NCI-H82 treated with DMSO at 0.1 percent for 48 hours (cell line): ENCODE results near the gene BDH1.
"Not testable (repeated sequence)": the region's sequence is repeated elsewhere in the genome, so short reads cannot be mapped to it uniquely, and the experiment has no call there.

Experiments used
- DNase-seq: peaks from one replicate; lab custom pipeline; 2025; ENCODE audit not compliant: unreplicated experiment; lab: John Stamatoyannopoulos, UW

The BDH1 gene

DNA sequence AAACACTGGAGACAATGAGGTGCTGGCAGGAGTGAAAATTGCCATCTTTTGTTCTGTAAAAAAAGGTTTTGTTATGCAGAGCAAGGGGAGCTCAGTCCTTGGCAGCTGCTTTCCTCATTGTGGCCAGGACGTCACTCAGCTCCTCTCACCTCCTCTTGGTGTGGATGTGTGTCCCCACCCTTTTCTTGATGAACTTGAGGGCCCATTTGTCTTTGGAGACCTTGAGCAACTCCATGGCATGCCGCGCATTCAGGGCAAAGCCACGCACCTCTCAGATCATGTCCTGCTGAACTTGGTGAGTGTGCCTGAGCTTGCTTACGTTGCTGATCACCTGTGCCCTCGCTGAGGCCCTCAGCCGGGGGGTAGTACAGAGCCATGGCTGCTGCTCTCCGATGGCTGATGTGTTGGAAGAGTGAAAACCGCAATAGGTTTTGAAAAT lies 24.5 kb upstream of the BDH1 start:
- no peak for DNase-seq

DNA sequence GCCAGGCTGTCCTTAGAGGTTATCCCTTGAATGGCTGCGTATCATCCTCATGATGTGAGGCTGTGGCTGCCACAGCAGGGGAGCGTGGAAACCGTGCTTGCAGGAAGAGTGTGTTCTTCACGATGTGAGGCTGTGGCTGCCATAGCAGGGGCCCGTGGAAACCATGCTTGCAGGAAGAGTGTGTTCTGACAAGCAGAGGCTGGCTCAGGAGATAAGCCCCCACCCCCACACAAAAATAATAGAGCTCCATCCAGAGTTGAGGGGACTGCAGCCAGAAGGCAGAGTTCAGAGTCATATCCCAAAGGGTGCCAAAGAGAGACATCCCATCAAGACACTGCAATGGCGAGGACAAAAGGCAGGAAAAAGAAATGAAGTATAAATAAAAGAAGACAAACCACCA lies 22.6 kb upstream of the BDH1 start:
- DNase-seq, result no peak

DNA sequence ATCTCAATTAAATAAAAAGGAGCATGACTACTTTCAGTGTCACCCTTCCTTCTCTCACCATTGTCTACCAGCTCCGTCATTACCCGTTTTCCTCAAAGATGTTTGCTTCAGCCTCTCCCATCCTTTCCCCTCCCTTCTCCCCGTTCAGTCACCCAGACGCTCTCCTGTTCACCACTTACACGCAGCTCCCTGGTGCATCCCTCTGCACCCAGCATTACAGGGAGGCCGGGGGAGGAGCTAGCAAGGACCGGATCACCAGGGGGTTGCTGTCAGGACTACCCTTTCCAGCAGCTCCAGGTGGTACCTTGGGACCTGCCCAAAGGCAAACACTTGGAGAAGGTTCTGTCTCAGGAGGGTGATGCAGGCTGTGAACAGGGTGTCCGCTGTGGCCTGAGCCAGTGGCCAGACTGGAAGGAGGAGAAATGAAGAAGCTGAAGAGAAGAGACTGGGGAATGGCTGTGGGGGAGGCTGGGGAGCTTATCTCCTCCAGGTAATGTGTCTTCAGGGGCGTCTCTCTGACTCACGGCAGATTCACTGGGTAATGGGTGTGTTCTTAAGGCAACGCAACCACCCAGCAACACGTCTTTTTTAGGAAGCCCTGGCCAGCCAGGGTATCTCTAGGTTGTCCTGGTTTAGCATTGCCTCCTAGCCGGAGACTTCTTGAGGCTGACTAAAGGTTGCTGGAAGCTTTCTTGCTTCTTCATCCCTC lies 21.8 kb upstream of the BDH1 start:
- no peak for DNase-seq

DNA sequence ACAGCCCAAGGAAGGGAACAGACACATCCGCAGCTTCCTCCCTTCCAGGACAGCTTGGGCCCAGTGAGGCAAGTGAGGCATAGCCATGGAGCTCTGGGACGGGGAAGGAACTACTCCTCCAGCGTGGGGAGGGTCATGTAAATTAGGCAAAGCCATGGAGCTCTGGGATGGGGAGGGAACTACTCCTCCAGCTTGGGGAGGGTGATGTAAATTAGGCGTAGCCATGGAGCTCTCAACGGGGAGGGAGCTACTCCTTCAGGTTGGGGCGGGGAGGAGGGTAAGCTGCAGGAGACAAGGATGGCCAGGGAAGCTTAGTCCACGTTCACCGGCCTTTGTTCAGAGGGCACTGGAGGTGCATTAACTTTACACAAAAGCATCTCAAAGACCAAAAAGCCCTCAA lies 21.1 kb upstream of the BDH1 start:
- no peak for DNase-seq

DNA sequence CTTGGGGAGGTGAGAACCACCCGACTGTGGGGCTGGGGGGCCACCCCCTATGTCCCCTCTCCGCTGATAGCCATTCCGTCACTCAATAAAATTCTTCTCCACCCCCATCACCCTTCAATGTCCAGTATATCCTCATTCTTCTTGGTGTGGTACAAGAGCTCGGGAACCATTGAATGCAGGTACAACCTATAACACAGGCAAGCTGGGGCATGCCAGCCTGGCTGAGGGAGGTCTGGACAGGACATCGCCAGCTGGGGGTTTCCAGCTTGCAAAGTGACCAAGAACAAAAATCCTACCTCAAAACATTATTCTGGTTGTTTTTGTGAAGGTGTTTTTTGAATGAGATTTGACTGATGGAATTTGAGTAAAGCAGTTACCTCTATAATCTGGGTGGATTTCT lies 19.6 kb upstream of the BDH1 start:
- no peak for DNase-seq

DNA sequence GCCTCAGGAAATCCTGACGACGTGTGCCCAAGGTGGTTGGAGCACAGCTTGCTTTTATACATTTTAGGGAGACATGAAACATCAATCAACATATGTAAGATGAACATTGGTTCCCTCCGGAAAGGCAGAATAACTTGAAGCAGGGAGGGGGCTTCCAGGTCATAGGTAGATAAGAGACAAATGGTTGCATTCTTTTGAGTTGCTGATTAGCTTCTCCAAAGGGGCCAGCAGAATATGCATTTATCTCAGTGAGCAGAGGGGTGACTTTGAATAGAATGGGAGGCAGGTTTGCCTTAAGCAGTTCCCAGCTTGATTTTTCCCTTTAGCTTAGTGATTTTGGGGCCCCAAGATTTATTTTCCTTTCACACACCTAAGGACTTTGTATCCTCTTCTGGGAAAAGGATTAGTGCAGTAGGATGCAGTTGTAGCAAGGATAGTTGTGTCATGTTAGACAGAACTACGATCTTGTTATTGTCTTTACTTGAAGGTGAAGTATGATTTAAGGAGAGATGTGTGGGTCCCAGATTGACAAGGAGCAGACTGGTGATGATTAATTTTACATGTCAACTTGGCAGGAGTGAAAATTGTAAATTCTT lies 18.7 kb upstream of the BDH1 start:
- DNase-seq, result not testable (repeated sequence)

DNA sequence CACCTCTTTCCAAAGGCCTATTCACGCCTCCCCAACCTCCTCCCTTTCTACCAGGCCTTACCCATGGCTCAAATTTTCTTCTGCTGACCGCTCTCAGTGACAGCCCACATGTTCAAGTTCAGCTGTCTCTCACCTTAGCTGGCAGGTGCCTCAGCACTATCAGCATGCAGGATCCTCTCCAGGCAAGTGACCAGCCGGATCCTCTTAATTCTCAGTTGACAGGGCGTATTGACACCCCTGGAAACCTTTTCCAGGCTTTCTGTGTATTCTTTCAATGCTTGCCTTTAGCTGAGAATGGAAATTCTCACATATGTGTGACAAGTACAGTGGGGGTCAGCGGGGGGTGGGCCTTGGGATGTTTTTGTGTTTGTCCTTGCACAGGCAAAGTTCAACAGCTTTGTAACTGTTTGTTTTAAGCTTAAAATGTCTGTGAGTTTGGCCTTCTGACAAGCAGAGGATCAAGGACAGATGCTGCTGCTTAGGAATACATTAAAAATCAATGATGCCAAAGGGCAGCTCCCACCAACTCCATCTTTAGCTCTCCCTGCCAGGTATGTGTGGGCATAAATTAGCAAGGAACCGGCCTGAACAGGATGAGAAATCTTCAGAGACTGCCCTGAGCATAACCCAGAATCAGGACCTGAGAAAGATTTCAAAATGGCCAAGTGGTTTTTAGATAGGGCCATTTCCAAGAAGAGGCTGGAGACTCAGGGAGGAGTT lies 17.4 kb upstream of the BDH1 start:
- DNase-seq, result no peak

DNA sequence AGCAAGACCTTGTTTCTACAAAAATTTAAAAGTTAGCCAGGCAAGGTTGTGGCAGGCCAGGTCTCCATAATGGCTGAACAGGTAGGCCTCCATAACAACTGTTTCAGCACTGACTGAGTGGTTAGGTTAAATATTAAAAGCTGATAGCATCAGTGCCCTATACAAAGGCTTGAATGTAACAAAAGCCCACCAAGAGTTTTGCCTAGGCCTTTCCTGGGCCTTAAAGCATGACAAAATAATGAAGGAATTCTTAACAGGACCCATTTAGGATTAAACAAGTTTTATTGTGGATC lies 16.1 kb upstream of the BDH1 start:
- DNase-seq, result not testable (repeated sequence)

DNA sequence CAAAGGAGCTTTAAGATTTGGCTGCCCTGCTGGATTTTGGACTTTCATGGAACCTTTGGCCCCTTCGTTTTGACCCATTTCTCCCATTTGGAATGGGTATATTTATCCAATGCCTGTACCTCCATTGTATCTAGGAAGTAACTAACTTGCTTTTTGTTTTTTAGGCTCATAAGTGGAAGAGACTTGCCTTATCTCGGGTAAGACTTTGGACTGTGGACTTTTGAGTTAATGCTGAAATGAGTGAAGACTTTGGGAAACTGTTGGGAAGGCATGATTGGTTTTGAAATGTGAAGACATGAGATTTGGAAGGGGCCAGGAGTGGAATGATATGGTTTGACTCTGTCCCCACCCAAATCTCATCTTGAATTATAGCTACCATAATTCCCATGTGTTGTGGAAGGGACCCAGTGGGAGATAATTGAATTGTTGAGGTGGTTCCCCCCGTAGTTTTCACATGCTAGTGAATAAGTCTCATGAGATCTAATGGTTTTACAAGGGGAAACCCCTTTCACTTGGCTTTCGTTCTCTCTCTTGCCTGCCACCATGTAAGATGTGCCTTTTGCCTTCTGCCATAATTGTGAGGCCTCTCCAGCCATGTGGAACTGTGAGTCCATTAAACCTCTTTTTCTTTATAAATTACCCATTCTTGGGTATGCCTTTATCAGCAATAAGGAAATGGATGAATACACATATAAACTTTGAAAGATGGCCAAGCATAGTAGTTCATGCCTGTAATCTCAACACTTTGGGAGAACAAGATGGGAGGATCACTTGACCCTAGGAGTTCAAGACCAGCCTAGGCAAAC lies 15.5 kb upstream of the BDH1 start:
- not testable (repeated sequence) for DNase-seq

DNA sequence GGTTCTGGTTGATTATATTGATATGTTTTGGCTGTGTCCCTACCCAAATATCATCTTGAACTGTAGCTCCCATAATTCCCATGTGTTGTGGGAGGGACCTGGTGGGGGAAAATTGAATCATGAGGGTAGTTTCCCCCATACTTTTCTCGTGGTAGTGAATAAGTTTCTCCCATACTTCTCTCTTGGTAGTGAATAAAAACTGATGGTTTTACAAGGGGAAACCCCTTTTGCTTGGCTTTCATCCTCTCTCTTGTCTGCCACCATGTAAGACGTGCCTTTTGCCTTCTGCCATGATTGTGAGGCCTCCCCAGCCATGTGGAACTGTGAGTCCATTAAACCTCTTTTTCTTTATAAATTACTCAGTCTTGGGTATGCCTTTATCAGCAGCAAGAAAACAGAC lies 13.7 kb upstream of the BDH1 start:
- not testable (repeated sequence) for DNase-seq

DNA sequence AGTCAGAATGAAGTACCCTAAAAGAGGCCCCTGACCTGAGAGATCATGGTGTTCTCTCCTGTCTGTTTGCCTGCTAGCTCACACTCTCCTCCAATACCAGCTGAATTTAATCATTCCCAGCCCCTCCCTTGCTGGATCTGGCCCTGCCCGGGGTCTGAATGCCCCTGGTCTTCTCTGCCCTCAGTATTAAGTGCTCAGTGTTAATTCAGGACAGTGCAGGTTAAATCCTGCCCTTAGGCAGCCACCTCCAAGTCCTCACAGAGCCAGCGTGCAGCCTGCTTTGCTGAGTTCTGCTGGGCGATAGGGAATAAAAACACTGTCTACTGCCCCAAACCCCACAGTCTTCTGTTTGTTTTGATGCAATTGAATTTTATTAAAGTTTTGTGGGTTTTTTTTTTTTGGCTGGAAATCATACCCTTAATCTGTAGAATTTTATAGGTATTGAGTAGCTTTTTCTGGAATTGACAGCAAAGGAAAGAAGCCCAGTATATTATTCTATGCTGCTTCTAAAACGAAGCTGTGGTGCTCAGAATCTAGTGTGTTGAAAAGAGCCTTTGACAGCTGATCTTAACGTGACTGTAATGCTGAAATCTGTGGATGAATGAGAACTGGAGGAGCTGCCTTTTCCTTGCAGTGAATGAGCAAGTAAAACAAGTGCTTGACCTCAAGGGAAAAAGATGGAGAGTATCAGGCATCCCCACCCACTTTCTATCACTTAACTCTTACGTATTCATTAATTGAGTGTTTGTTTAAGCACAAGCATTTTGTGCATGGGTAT lies 12.3 kb upstream of the BDH1 start:
- DNase-seq, result no peak

DNA sequence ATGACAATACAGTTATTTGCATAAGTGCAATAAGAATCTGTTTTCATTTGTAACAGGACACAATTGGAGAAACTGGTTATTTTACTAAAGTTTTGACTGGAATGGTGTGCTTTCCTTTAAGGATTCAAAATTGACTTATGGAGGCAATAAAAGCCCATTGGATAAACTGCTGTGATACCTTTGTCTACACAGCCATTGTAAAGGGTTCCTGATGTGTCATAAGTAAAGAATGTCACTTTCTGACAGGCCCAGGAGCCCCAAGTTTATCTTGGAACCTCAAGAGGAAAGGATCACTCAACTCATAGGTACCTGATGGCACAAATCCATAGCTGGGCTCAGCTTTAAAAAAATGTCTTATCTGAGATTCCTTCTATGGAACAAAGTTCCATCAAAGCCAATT lies 10.4 kb upstream of the BDH1 start:
- DNase-seq, result not testable (repeated sequence)

DNA sequence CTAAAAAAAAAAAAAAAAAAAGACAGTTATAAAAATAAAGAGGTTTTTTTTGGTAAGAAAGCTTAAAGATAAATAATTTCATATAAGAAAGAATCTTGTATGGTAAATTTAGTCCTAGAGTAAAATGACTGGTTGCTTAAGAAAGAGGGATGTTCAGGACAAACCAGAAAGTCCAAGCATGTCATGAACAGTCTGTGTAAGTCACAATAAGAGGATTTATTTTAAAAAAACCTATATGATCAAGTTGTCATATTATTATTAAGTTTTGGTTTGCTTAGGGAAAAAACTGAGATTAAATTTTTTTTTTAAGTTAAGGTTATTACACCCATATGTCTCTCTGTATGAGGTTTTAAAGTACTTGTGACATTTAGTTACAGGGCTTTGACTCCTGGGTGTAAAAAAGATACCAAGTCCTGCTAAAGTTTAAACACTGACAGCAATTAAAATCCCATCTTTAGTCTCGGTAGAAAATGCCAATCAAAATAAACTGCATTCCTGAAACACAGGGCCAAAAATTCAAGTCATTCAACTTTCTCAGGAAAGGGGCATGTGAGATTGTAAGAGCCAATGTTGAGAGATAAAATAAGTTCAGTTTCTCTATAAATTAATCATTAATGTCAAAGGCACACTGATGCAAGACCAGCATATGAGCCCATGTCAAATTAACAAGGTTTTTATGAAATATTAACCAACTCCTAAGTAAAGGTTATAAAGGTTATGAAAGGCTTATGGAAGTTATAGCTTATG lies 8.5 kb upstream of the BDH1 start:
- no peak for DNase-seq

DNA sequence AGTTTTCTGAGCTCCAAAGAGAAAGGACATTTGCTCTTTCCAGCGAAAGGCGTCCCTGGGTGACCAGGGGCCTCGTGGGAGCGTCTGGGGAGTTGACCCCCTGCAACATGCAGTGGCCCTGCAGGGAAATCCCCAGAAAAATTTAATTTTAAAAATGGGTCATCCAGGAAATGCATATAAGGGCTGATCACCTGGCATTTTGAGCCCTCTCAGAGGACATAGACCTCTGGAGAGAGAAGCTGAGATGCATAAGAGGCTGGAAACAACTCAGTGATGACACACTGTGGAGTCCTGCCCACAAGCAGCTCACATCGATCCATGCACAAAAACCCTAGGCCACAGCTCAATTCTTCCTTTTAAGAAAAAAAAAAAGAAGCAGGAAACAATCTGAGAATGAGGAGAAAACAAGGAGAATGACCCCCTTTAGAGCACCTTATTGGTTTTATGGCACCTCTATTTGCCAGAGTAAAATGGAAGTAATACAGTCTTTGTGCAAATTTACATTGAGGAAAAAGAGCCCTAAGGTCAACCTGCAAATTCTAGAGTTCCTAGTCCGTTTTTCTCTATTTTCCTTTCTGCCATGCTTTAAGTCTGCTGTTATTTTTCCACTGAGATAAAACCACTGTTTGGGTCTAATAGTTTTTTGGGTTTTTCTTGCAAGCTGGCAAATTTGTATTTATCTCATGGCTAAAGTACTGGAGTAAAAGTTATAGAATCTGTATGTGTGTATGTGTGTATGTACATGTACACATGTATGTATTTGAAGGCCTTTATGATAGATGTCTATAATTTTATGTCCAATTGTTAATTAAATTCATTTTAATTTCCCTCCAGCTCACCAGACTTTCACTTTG lies 6.9 kb upstream of the BDH1 start:
- no peak for DNase-seq

DNA sequence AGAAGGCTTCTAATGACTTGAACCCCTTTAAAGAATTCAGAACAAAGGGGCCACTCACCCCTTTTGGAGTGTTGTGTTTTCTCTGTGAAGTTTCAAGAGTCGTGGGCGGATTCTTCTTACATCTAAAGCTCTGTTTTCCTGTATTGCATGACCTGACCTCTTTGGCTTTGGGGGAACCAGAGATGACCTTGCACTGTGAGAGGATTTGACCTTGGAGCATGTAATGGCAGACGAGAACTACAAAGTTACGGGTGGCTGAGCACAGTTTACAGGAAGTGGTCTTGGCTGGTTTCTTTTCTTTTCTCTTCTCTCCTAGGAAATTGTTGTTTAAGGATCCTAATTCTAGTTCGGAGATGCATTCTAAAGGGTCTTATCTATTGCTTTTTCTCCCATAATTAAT lies 6.2 kb upstream of the BDH1 start:
- DNase-seq, result no peak

DNA sequence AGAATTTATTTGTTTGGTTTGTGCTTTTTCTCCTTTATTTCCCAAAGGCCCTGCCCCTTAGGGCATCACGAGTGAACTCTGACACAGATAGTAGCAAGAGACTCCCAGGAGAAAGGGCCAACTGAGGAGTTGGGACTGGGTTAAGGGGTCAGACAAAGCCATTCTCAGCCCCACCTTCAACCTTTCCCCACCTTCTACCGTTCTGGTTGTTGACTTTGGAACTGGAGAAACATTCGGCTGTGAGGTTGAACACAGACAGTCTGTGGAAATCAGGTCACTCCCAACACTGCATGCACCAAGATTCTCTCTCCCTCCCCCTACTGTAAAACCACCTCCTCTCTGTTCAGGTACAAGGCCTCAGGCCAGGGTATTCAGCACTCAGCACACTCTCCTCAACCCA lies 3.9 kb upstream of the BDH1 start:
- no peak for DNase-seq

DNA sequence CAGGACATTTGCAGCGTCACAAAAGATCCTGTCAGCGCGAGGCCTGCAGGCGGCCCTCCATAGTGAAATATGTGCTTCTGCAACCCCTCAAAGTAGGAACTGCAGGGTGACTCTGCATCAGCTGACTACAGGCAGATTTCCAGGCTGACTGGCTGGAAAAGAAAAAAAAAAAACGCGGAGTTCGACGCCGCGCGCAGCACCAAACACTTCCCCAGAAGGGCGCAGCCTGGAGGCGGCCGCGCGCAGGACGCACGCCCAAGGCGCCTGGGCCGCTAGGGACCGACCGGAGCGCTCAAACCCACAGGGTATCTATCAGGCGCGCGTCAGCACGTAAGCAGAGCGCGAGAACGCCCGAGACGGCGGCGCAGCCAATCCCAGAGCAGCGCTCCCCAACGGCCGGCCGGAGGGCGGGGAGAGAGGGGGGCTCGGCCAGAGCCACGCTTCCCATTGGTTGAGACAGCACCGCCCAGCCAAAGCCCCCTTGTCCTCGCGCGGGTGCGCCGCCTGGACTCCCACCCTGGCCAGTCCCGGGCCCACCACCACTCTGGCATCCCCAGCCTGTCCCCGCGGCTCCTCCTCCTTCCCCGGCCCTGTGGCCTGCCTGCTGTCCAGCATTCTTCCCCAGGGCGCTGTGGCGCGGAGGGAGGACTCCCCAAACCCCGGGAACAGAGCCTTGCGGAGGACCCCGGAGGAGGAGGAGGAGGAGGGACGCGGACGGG lies 1.0 kb downstream of the BDH1 start:
- DNase-seq, result peak; percentile 95

DNA sequence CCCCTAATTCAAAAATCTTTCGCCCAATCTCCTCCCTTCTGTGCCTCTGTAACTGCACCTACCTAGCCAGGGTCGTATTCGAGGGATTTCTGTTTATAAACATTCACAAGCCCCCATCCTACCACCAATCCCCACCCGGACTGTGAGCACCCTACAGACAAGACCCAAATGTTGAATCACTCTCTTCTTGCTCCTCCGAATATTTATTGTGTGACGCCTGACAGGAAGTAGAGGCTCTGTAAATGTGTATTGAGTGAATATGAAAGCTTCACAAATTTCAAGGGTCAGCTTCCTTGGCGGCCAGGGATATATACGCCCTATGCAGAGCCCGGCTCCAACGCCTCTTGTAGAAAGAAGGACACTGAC lies 1.6 kb downstream of the BDH1 start:
- no peak for DNase-seq

DNA sequence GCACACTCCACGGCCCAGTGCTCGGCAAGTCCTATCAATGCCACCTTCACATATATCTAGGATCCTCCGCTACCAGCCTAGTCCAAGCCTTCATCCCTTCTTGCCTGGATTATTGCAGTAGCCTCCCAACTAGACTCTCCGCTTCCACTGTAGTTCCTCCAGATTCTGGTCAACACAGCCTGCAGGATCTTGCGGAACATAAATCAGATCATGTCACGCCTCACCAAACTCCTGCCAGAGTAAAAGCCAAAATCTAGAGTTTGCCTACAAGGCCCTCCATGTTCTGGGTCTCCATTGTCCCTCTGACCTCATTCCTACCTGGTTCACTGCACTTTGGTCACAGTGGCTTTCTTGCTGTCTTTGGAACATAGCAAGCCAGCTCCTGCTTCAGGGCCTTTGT lies 3.6 kb downstream of the BDH1 start:
- no peak for DNase-seq
